GM23338 (cell line): ENCODE measurements around the gene RASA3.

Source experiments
- CTCF ChIP-seq, 2 experiments: fragments of 200-600 bp in 1 of 2; sonication (generic) in 1 of 2; conservative IDR thresholded peaks; 2 replicates each; pipeline versions ENCODE4 v1.5.1 to v1.6.1; 2016 to 2017; ENCODE audit warnings: antibody characterized with exemption in 2 of 2, low read depth in 2 of 2, mild to moderate bottlenecking in 2 of 2, moderate library complexity in 1 of 2
- ETS1 ChIP-seq: IDR thresholded peaks from 2 replicates; pipeline ENCODE4 v1.6.1; 2016; ENCODE audit warnings: antibody characterized with exemption
- EZH2 ChIP-seq: fragments of 200-600 bp; sonication (generic); IDR thresholded peaks from one replicate; pipeline ENCODE4 v1.8.0; 2017; ENCODE audit warnings: antibody characterized with exemption, mild to moderate bottlenecking, low read depth; ENCODE audit not compliant: unreplicated experiment
- EZH2phosphoT487 ChIP-seq: fragments of 200-600 bp; sonication (generic); IDR thresholded peaks from one replicate; pipeline ENCODE4 v1.8.1; 2018; ENCODE audit warnings: antibody characterized with exemption; ENCODE audit not compliant: unreplicated experiment
- JUNB ChIP-seq: IDR thresholded peaks from one replicate; pipeline ENCODE4 v1.6.1; 2016; ENCODE audit warnings: antibody characterized with exemption; ENCODE audit not compliant: unreplicated experiment
- NANOG ChIP-seq: IDR thresholded peaks from 2 replicates; pipeline ENCODE4 v1.6.1; 2016; ENCODE audit warnings: antibody characterized with exemption, borderline replicate concordance
- POLR2AphosphoS5 ChIP-seq: IDR thresholded peaks from 2 replicates; pipeline ENCODE4 v1.6.1; 2016; ENCODE audit warnings: antibody characterized with exemption, low read depth
- STAT1 ChIP-seq: IDR thresholded peaks from one replicate; pipeline ENCODE4 v1.6.1; 2016; ENCODE audit warnings: antibody characterized with exemption; ENCODE audit not compliant: unreplicated experiment
- ZNF462 ChIP-seq: fragments of 250-450 bp; sonication (Bioruptor Pico); IDR thresholded peaks from 2 replicates; pipeline ENCODE4 v1.5.0; 2020; ENCODE audit warnings: mild to moderate bottlenecking, moderate library complexity
- TF ChIP-seq, protein P1 (sequence below): IDR thresholded peaks from one replicate; pipeline ENCODE4 v1.6.1; 2018; ENCODE audit warnings: antibody characterized with exemption; ENCODE audit not compliant: unreplicated experiment

- TF ChIP-seq CTCF (conservative IDR thresholded peaks at IDR 0.05; ENCODE audit: low read depth in 2 of 2) (no peak), JUNB (no peak), POLR2AphosphoS5 (no peak), EZH2 (no peak), STAT1 (no peak), NANOG (no peak), EZH2phosphoT487 (no peak), ZNF462 (CRISPR knock-in tag) (no peak), ETS1 (no peak)
- TF ChIP-seq, protein P1, sequence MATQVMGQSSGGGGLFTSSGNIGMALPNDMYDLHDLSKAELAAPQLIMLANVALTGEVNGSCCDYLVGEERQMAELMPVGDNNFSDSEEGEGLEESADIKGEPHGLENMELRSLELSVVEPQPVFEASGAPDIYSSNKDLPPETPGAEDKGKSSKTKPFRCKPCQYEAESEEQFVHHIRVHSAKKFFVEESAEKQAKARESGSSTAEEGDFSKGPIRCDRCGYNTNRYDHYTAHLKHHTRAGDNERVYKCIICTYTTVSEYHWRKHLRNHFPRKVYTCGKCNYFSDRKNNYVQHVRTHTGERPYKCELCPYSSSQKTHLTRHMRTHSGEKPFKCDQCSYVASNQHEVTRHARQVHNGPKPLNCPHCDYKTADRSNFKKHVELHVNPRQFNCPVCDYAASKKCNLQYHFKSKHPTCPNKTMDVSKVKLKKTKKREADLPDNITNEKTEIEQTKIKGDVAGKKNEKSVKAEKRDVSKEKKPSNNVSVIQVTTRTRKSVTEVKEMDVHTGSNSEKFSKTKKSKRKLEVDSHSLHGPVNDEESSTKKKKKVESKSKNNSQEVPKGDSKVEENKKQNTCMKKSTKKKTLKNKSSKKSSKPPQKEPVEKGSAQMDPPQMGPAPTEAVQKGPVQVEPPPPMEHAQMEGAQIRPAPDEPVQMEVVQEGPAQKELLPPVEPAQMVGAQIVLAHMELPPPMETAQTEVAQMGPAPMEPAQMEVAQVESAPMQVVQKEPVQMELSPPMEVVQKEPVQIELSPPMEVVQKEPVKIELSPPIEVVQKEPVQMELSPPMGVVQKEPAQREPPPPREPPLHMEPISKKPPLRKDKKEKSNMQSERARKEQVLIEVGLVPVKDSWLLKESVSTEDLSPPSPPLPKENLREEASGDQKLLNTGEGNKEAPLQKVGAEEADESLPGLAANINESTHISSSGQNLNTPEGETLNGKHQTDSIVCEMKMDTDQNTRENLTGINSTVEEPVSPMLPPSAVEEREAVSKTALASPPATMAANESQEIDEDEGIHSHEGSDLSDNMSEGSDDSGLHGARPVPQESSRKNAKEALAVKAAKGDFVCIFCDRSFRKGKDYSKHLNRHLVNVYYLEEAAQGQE = no peak
Measured at GRCh38 chr13:113973218-113974164, 158.9 kb downstream of the RASA3 start, which contains the start of gene C13orf46.
